Neuronal stem cell (in vitro differentiated cells): ENCODE results near the gene WASHC4.

Source experiments
- DNase-seq: peaks from one replicate; pipeline ENCODE4 v3.0.0-alpha.2; 2013; ENCODE audit warnings: low spot score
- H2AFZ ChIP-seq: one replicate; pipeline ENCODE4 v1.6.1; 2013; ENCODE audit warnings: mild to moderate bottlenecking, low read length, inconsistent platforms
- H2AK5ac ChIP-seq: 2 replicates; pipeline ENCODE4 v1.6.1; 2013; ENCODE audit warnings: low read depth, mild to moderate bottlenecking, inconsistent platforms, low read length, moderate library complexity, mixed read lengths
- H2BK120ac ChIP-seq: 2 replicates; pipeline ENCODE4 v1.6.1; 2013; ENCODE audit warnings: low read depth, mild to moderate bottlenecking, inconsistent platforms, low read length, moderate library complexity, mixed read lengths
- H2BK12ac ChIP-seq: one replicate; pipeline ENCODE4 v1.6.1; 2013; ENCODE audit warnings: low read length, inconsistent platforms
- H2BK15ac ChIP-seq: 2 replicates; pipeline ENCODE4 v1.6.1; 2013; ENCODE audit warnings: mild to moderate bottlenecking, low read length, inconsistent platforms, mixed read lengths
- H2BK5ac ChIP-seq: one replicate; pipeline ENCODE4 v1.6.1; 2013; ENCODE audit warnings: inconsistent platforms, mild to moderate bottlenecking, low read length, moderate library complexity
- H3K14ac ChIP-seq: one replicate; pipeline ENCODE4 v1.6.1; 2013; ENCODE audit warnings: low read length, inconsistent platforms
- H3K18ac ChIP-seq: 2 replicates; pipeline ENCODE4 v1.6.1; 2013; ENCODE audit warnings: low read length, inconsistent platforms
- H3K23ac ChIP-seq: 2 replicates; pipeline ENCODE4 v1.6.1; 2013; ENCODE audit warnings: low read depth, mild to moderate bottlenecking, mixed read lengths, low read length, inconsistent platforms; ENCODE audit not compliant: poor library complexity
- H3K27ac ChIP-seq: replicated peaks from 3 replicates; pipeline ENCODE4 v1.5.1; 2013; ENCODE audit warnings: low read length, inconsistent platforms
- H3K27me3 ChIP-seq, 3 experiments: 2 replicates each; pipeline ENCODE4 v1.6.1; 2013; ENCODE audit warnings: low read length in 3 of 3, mild to moderate bottlenecking in 2 of 3, inconsistent platforms in 1 of 3, low read depth in 1 of 3, mixed read lengths in 1 of 3, moderate library complexity in 1 of 3; ENCODE audit not compliant: control insufficient read depth in 3 of 3, insufficient read depth in 3 of 3
- H3K36me3 ChIP-seq, 2 donors: replicated peaks in 1 of 2; 2 replicates each; pipeline ENCODE4 v1.6.1; 2013; ENCODE audit warnings: low read length in 2 of 2; ENCODE audit not compliant: control insufficient read depth in 2 of 2, insufficient read depth in 2 of 2
- H3K4ac ChIP-seq: 2 replicates; pipeline ENCODE4 v1.6.1; 2013; ENCODE audit warnings: inconsistent platforms, mild to moderate bottlenecking, low read length, moderate library complexity
- H3K4me1 ChIP-seq, 2 donors: 1 replicate in 1 of 2; 2 replicates in 1 of 2; pipeline ENCODE4 v1.6.1; 2013; ENCODE audit warnings: low read length in 2 of 2, low read depth in 1 of 2; ENCODE audit not compliant: control insufficient read depth in 2 of 2, insufficient read depth in 1 of 2
- H3K4me2 ChIP-seq: one replicate; pipeline ENCODE4 v1.6.1; 2013; ENCODE audit warnings: mild to moderate bottlenecking, low read length, inconsistent platforms; ENCODE audit not compliant: insufficient read depth, poor library complexity, severe bottlenecking
- H3K4me3 ChIP-seq, 2 donors: 2 replicates each; pipeline ENCODE4 v1.5.1; 2013; ENCODE audit warnings: low read length in 2 of 2, mild to moderate bottlenecking in 2 of 2, inconsistent platforms in 1 of 2, moderate library complexity in 1 of 2
- H3K79me1 ChIP-seq: one replicate; pipeline ENCODE4 v1.6.1; 2013; ENCODE audit warnings: low read depth, mild to moderate bottlenecking, inconsistent platforms, low read length, moderate library complexity
- H3K9ac ChIP-seq: one replicate; pipeline ENCODE4 v1.6.1; 2013; ENCODE audit warnings: mild to moderate bottlenecking, low read depth, low read length, inconsistent platforms; ENCODE audit not compliant: poor library complexity
- H3K9me3 ChIP-seq, 2 donors: replicated peaks in 1 of 2; 2 replicates each; pipeline versions ENCODE3 to v1.6.1; 2013; ENCODE audit warnings: low read length in 2 of 2, mild to moderate bottlenecking in 2 of 2, inconsistent platforms in 1 of 2, low read depth in 1 of 2, mixed read lengths in 1 of 2, moderate library complexity in 1 of 2; ENCODE audit not compliant: control insufficient read depth in 2 of 2, insufficient read depth in 1 of 2
- H4K8ac ChIP-seq: one replicate; pipeline ENCODE4 v1.6.1; 2013; ENCODE audit warnings: low read depth, mild to moderate bottlenecking, inconsistent platforms, low read length, moderate library complexity
- H4K91ac ChIP-seq: one replicate; pipeline ENCODE4 v1.6.1; 2013; ENCODE audit warnings: low read length, low read depth, mild to moderate bottlenecking, inconsistent platforms; ENCODE audit not compliant: poor library complexity
- WGBS, 2 donors: extraction: QIAGEN DNeasy Blood & Tissue Kit; methylation state at CpG; one replicate each; pipeline ENCODE4 v1.1.7; 2013; ENCODE audit warnings: missing lambda C conversion rate in 2 of 2, mixed read lengths in 1 of 2; ENCODE audit not compliant: insufficient read length in 2 of 2, insufficient replicate concordance in 1 of 2; ENCODE audit errors: extremely low coverage in 2 of 2; 5-methylcytosine and 5-hydroxymethylcytosine counted together

The WASHC4 gene

GRCh38 chr12:105102673-105103072, 4.9 kb upstream of the WASHC4 start:
- H3K27ac ChIP-seq = no peak overlapping the region

GRCh38 chr12:105104762-105105161, 2.8 kb upstream of the WASHC4 start:
- H3K36me3 ChIP-seq = no peaks in the 10 kb centered on the region
- no peak overlapping the region for H3K4me3 ChIP-seq
- no peak overlapping the region for H3K18ac ChIP-seq
- H3K4me1 ChIP-seq = peaks cover 0 to 1% of the 10 kb centered on the region in 2 donors
- H3K27ac ChIP-seq = no peak overlapping the region
- no peak overlapping the region for H2BK120ac ChIP-seq
- no peak overlapping the region for H3K23ac ChIP-seq
- H3K4ac ChIP-seq = no peak overlapping the region
- peaks cover 4% of the 10 kb centered on the region for H3K79me1 ChIP-seq
- H2BK15ac ChIP-seq = no peak overlapping the region
- no peak overlapping the region for H2BK5ac ChIP-seq
- no peak overlapping the region for H4K8ac ChIP-seq
- no peak overlapping the region for H3K4me2 ChIP-seq
- no CpG with 5 or more reads among the region's 1 CpG for WGBS, 2 donors
- H3K9me3 ChIP-seq = no peaks in the 10 kb centered on the region
- DNase-seq = no peak
- no peak overlapping the region for H2BK12ac ChIP-seq
- no peak overlapping the region for H2AK5ac ChIP-seq
- H4K91ac ChIP-seq = no peak overlapping the region
- H3K14ac ChIP-seq = no peak overlapping the region
- H3K9ac ChIP-seq = no peak overlapping the region
- H2AFZ ChIP-seq = no peak overlapping the region
- no peaks in the 10 kb centered on the region for H3K27me3 ChIP-seq

More at GRCh38 chr12:105102673-105103072, 4.9 kb upstream of the WASHC4 start:
- Histone ChIP-seq H3K4me3 (no peak overlapping the region), H3K4me2 (no peak overlapping the region), H3K4ac (no peak overlapping the region), H2BK15ac (no peak overlapping the region), H3K27me3 (no peaks in the 10 kb centered on the region), H2AK5ac (no peak overlapping the region), H2BK5ac (no peak overlapping the region), H2BK120ac (no peak overlapping the region), H3K9ac (no peak overlapping the region), H3K4me1 (no peaks in the 10 kb centered on the region), H3K23ac (no peak overlapping the region), H3K79me1 (peaks cover under 1% of the 10 kb centered on the region), H2AFZ (no peak overlapping the region), H3K18ac (no peak overlapping the region), H3K9me3 (no peaks in the 10 kb centered on the region), H2BK12ac (no peak overlapping the region), H3K36me3 (no peaks in the 10 kb centered on the region), H4K91ac (no peak overlapping the region), H3K14ac (no peak overlapping the region), H4K8ac (no peak overlapping the region)
- DNase-seq = no peak

GRCh38 chr12:105106621-105107020, 910 bp upstream of the WASHC4 start:
- peaks cover 0 to 1% of the 10 kb centered on the region in 2 donors for H3K4me1 ChIP-seq

GRCh38 chr12:105107171-105107493, 399 bp upstream of the WASHC4 start:
- DNase-seq = peak; percentile 40
- H2BK15ac ChIP-seq = no peak overlapping the region
- H3K23ac ChIP-seq = peak overlapping the region; percentile 94
- H2BK12ac ChIP-seq = no peak overlapping the region
- H4K8ac ChIP-seq = no peak overlapping the region
- no CpG with 5 or more reads among the region's 15 CpGs for WGBS, 2 donors
- H3K4me3 ChIP-seq = peak overlapping the region; percentile 68 to 95
- no peak overlapping the region for H3K4ac ChIP-seq
- peak overlapping the region; percentile 91 for H2AFZ ChIP-seq
- H3K79me1 ChIP-seq = peaks cover 4% of the 10 kb centered on the region
- peaks cover 0 to 1% of the 10 kb centered on the region in 2 donors for H3K4me1 ChIP-seq
- no peaks in the 10 kb centered on the region for H3K27me3 ChIP-seq
- H2BK5ac ChIP-seq = no peak overlapping the region
- peaks cover 0 to 10% of the 10 kb centered on the region in 2 donors for H3K9me3 ChIP-seq
- H3K18ac ChIP-seq = no peak overlapping the region
- H2BK120ac ChIP-seq = no peak overlapping the region
- no peak overlapping the region for H3K9ac ChIP-seq
- H4K91ac ChIP-seq = no peak overlapping the region
- H2AK5ac ChIP-seq = no peak overlapping the region
- H3K14ac ChIP-seq = no peak overlapping the region
- no peak overlapping the region for H3K27ac ChIP-seq
- peak overlapping the region; percentile 66 for H3K4me2 ChIP-seq
- peaks cover 2 to 13% of the 10 kb centered on the region in 2 donors for H3K36me3 ChIP-seq

More at GRCh38 chr12:105106621-105107020, 910 bp upstream of the WASHC4 start:
- no peak overlapping the region for H2BK120ac ChIP-seq
- H3K27ac ChIP-seq = no peak overlapping the region
- no CpG with 5 or more reads among the region's 7 CpGs for WGBS, 2 donors
- H2AFZ ChIP-seq = peak overlapping the region; percentile 91
- H2AK5ac ChIP-seq = no peak overlapping the region
- H3K9me3 ChIP-seq = peaks cover 0 to 4% of the 10 kb centered on the region in 2 donors
- no peak overlapping the region for H3K23ac ChIP-seq
- H2BK15ac ChIP-seq = no peak overlapping the region
- no peak for DNase-seq
- H4K8ac ChIP-seq = no peak overlapping the region
- peak overlapping the region in 1 of 2 donors; percentile 68 for H3K4me3 ChIP-seq
- H2BK5ac ChIP-seq = no peak overlapping the region
- no peaks in the 10 kb centered on the region for H3K27me3 ChIP-seq
- no peak overlapping the region for H3K9ac ChIP-seq
- H2BK12ac ChIP-seq = no peak overlapping the region
- no peak overlapping the region for H3K14ac ChIP-seq
- H3K4me2 ChIP-seq = no peak overlapping the region
- H3K4ac ChIP-seq = no peak overlapping the region
- H3K36me3 ChIP-seq = peaks cover 0 to 8% of the 10 kb centered on the region in 2 donors
- no peak overlapping the region for H4K91ac ChIP-seq
- no peak overlapping the region for H3K18ac ChIP-seq
- H3K79me1 ChIP-seq = peaks cover 4% of the 10 kb centered on the region
